Right lobe of liver (tissue), 6 donors: ENCODE data around the gene OR8D4. TPM values are rescaled to one million over a fixed set of nuclear protein-coding genes. Genes with fewer than 3 reads are reported as not detected.
"Not testable (repeated sequence)": the region's sequence is repeated elsewhere in the genome, so short reads cannot be mapped to it uniquely, and the experiment has no call there.

Experiments
- ATAC-seq, 4 donors: fragments of 200-7000 bp; cut with Tn5 transposase; one replicate each; pipeline ENCODE4 v1.9.1; 2020; ENCODE audit warnings: mild to moderate bottlenecking in 4 of 4, moderate library complexity in 4 of 4
- DNase-seq, 3 donors: peaks; one replicate each; pipeline ENCODE4 v3.0.0-alpha.2; 2020
- H3K27ac ChIP-seq, 3 donors: fragments of 200-600 bp; one replicate each; pipeline ENCODE4 v1.8.0; 2022
- H3K27me3 ChIP-seq, 2 donors: fragments of 200-600 bp; one replicate each; pipeline ENCODE4 v1.8.0; 2022
- H3K36me3 ChIP-seq, 4 donors: fragments of 200-600 bp; sonication (generic) in 1 of 4; one replicate each; pipeline versions ENCODE4 v1.5.1 to v1.8.0; 2017 to 2022; ENCODE audit warnings: control low read depth in 1 of 4
- H3K4me1 ChIP-seq, 4 donors: fragments of 200-600 bp; sonication (generic) in 1 of 4; one replicate each; pipeline versions ENCODE4 v1.5.1 to v1.8.0; 2017 to 2022; ENCODE audit warnings: control low read depth in 1 of 4
- H3K4me3 ChIP-seq, 3 donors: fragments of 200-600 bp; one replicate each; pipeline ENCODE4 v1.8.0; 2022
- H3K9me3 ChIP-seq, 4 donors: fragments of 200-600 bp; sonication (generic) in 1 of 4; one replicate each; pipeline versions ENCODE4 v1.5.1 to v1.8.0; 2017 to 2022; ENCODE audit warnings: control low read depth in 1 of 4
- CTCF ChIP-seq, 4 donors: fragments of 200-600 bp in 3 of 4; fragments of 450-650 bp in 1 of 4; IDR thresholded peaks; one replicate each; pipeline versions ENCODE4 v1.5.1 to v1.8.0; 2016 to 2022; ENCODE audit warnings: antibody characterized with exemption in 4 of 4, mild to moderate bottlenecking in 2 of 4
- POLR2A ChIP-seq: fragments of 450-650 bp; IDR thresholded peaks from one replicate; pipeline ENCODE4 v1.6.1; 2017; ENCODE audit warnings: antibody characterized with exemption, mild to moderate bottlenecking
- WGBS: methylation state at CpG from one replicate; pipeline ENCODE4 v1.1.6; 2018; ENCODE audit warnings: low coverage, low lambda C conversion rate; ENCODE audit not compliant: insufficient coverage; ENCODE audit errors: missing lambda C conversion rate; 5-methylcytosine and 5-hydroxymethylcytosine counted together
- intact Hi-C, 2 donors: fragments of 100-400 bp; cut with DNase I; formaldehyde crosslinking; loops; one replicate each; pipeline versions ENCODE4 v1.11.2 to v1.14.1; 2022
- long read RNA-seq: library from polyadenylated mRNA; unstranded; transcript quantifications from one replicate; pipeline ENCODE4 v2.0.0, GENCODE V29; 2019
- total RNA-seq, 6 experiments: library from RNA; depleted of rRNA in 2 of 6; stranded (reverse); fragments of >200 nt in 2 of 6; fragmentation: NEBNext Ultra II Directional in 3 of 6; extraction: Animal tissue kit (Norgen Biotek cat#: 25700) in 3 of 6; gene quantifications; one replicate each; pipeline versions ENCODE4 v1.1.0 to v1.2.4, GENCODE V29; 2016 to 2023
- donor health status: DM: no; HTN: yes; CAD: no.
- donor health status: DM: no; HTN: no; CAD: no.
- donor health status: DM: no; HTN: no; CAD: no.
- donor health status: DM: no; HTN: yes; CAD: no.
- donor health status: DM: no; HTN: yes; CAD: no.

The OR8D4 gene
- not detected for total RNA-seq
- long read RNA-seq = 0 reads

- intact Hi-C loops = no loop called here
- Histone ChIP-seq H3K36me3 (no peaks in the 10 kb centered on the region), H3K27ac (no peak within 1 kb of the TSS), H3K4me1 (no peaks in the 10 kb centered on the region), H3K27me3 (no peaks in the 10 kb centered on the region), H3K9me3 (no peaks in the 10 kb centered on the region), H3K4me3 (no peak within 1 kb of the TSS)
- ATAC-seq (no peak), DNase-seq (no peak)
- TF ChIP-seq CTCF (IDR thresholded peaks at IDR 0.05) = no peak
- TF ChIP-seq POLR2A = no peak
- WGBS = 36% methylated on average over 1 of the region's 1 CpG
Measured at GRCh38 chr11:123901867-123902266, at the start of gene OR8D4. Gene OR8D4, plus strand, starts transcription at chr11:123902167. Its CDS starts 4,265 bp downstream, at chr11:123906432.

GRCh38 chr11:123852321-123852720 lies 49.6 kb upstream of the OR8D4 start:
- no peak overlapping the region for H3K27ac ChIP-seq
- no peaks in the 10 kb centered on the region for H3K36me3 ChIP-seq
- ATAC-seq (no peak), DNase-seq (no peak)
- no peaks in the 10 kb centered on the region for H3K9me3 ChIP-seq
- H3K27me3 ChIP-seq = no peaks in the 10 kb centered on the region
- TF ChIP-seq POLR2A = no peak
- no peak for TF ChIP-seq CTCF (IDR thresholded peaks at IDR 0.05)
- H3K4me1 ChIP-seq = no peaks in the 10 kb centered on the region
- intact Hi-C loops = no loop called here
- H3K4me3 ChIP-seq = no peak overlapping the region

- H3K4me3 ChIP-seq = no peak overlapping the region
- intact Hi-C loops = no loop called here
- TF ChIP-seq POLR2A = no peak
- no peak for TF ChIP-seq CTCF (IDR thresholded peaks at IDR 0.05)
- H3K27me3 ChIP-seq = no peaks in the 10 kb centered on the region
- no peak overlapping the region for H3K27ac ChIP-seq
- DNase-seq (no peak), ATAC-seq (no peak)
- WGBS = 100% methylated on average over 1 of the region's 2 CpGs
- H3K36me3 ChIP-seq = no peaks in the 10 kb centered on the region
- no peaks in the 10 kb centered on the region for H3K9me3 ChIP-seq
- H3K4me1 ChIP-seq = no peaks in the 10 kb centered on the region
Measured at GRCh38 chr11:123853038-123853437, 48.9 kb upstream of the OR8D4 start.

GRCh38 chr11:123856444-123856843 lies 45.5 kb upstream of the OR8D4 start:
- WGBS = 67% methylated on average over 1 of the region's 2 CpGs
- Histone ChIP-seq H3K27me3 (no peaks in the 10 kb centered on the region), H3K9me3 (no peaks in the 10 kb centered on the region), H3K4me3 (no peak overlapping the region), H3K27ac (no peak overlapping the region), H3K36me3 (no peaks in the 10 kb centered on the region), H3K4me1 (no peaks in the 10 kb centered on the region)
- TF ChIP-seq CTCF (IDR thresholded peaks at IDR 0.05) = no peak
- intact Hi-C loops = no loop called here
- DNase-seq (no peak), ATAC-seq (no peak)

GRCh38 chr11:123859731-123860130 lies 42.2 kb upstream of the OR8D4 start:
- Histone ChIP-seq H3K36me3 (no peaks in the 10 kb centered on the region), H3K27ac (no peak overlapping the region), H3K9me3 (no peaks in the 10 kb centered on the region), H3K27me3 (no peaks in the 10 kb centered on the region), H3K4me1 (no peaks in the 10 kb centered on the region), H3K4me3 (no peak overlapping the region)
- DNase-seq = no peak
- intact Hi-C loops = no loop called here
- 32% methylated on average over 2 of the region's 2 CpGs for WGBS
- TF ChIP-seq POLR2A = no peak
- TF ChIP-seq CTCF (IDR thresholded peaks at IDR 0.05) = no peak
- ATAC-seq = no peak

- H3K9me3 ChIP-seq, H3K4me1 ChIP-seq, ATAC-seq, intact Hi-C loops, H3K4me3 ChIP-seq, H3K27ac ChIP-seq, DNase-seq, H3K27me3 ChIP-seq, H3K36me3 ChIP-seq: not testable (repeated sequence)
- 37% methylated on average over 7 of the region's 7 CpGs for WGBS
Measured at GRCh38 chr11:123865293-123865692, 36.7 kb upstream of the OR8D4 start.

- H3K27me3 ChIP-seq, ATAC-seq, DNase-seq, H3K4me3 ChIP-seq, H3K9me3 ChIP-seq, intact Hi-C loops, H3K27ac ChIP-seq, H3K36me3 ChIP-seq, H3K4me1 ChIP-seq: not testable (repeated sequence)
- WGBS = 32% methylated on average over 9 of the region's 9 CpGs
Measured at GRCh38 chr11:123867795-123868194, 34.2 kb upstream of the OR8D4 start.
